ENCODE results near the gene TMED1.

Gene TMED1

GRCh38 chr19:10809651-10810285 is 26.2 kb downstream of the TMED1 start:
- no peak for DNase-seq (ENCODE audit: low read depth)

- no peak for DNase-seq (ENCODE audit: low read depth)
Observed at GRCh38 chr19:10808937-10809649, 26.9 kb downstream of the TMED1 start.

- no peak for DNase-seq (ENCODE audit: low read depth)
Observed at GRCh38 chr19:10805758-10806247, 30.2 kb downstream of the TMED1 start.

GRCh38 chr19:10805065-10805757 is 30.8 kb downstream of the TMED1 start:
- no peak for DNase-seq (ENCODE audit: low read depth)

GRCh38 chr19:10803252-10803651 is 32.8 kb downstream of the TMED1 start:
- no peak for DNase-seq (ENCODE audit: low read depth)

GRCh38 chr19:10802479-10802878 is 33.5 kb downstream of the TMED1 start:
- DNase-seq (ENCODE audit: low read depth): no peak

GRCh38 chr19:10800488-10800887 is 35.5 kb downstream of the TMED1 start:
- no peak for DNase-seq (ENCODE audit: low read depth)

- DNase-seq (ENCODE audit: low read depth): no peak
Observed at GRCh38 chr19:10797541-10798256, 38.3 kb downstream of the TMED1 start.

GRCh38 chr19:10797078-10797477 is 38.9 kb downstream of the TMED1 start:
- no peak for DNase-seq (ENCODE audit: low read depth)

GRCh38 chr19:10796653-10797052 is 39.4 kb downstream of the TMED1 start:
- DNase-seq (ENCODE audit: low read depth): no peak

GRCh38 chr19:10789866-10790265 is 46.1 kb downstream of the TMED1 start:
- DNase-seq (ENCODE audit: low read depth): no peak

- no peak for DNase-seq (ENCODE audit: low read depth)
Observed at GRCh38 chr19:10788146-10788545, 47.9 kb downstream of the TMED1 start.

GRCh38 chr19:10784257-10784656 is 51.8 kb downstream of the TMED1 start:
- no peak for DNase-seq (ENCODE audit: low read depth)

- no peak for DNase-seq (ENCODE audit: low read depth)
Observed at GRCh38 chr19:10782795-10783194, 53.2 kb downstream of the TMED1 start.

All from HS-27A (cell line).